A673 (cell line): ENCODE results near the gene TTC7B.

Source experiments
- CTCF ChIP-seq: fragments of 300-800, 200-600 bp; sonication (generic); conservative IDR thresholded peaks from 2 replicates; pipeline ENCODE4 v1.5.1; 2017; ENCODE audit warnings: low read depth, mild to moderate bottlenecking, antibody characterized with exemption, low read length, moderate library complexity, mixed read lengths
- EZH2 ChIP-seq: fragments of 200-600 bp; sonication (generic); IDR thresholded peaks from 2 replicates; pipeline ENCODE4 v1.6.1; 2017; ENCODE audit warnings: borderline replicate concordance, low read depth, mild to moderate bottlenecking, mixed read lengths, antibody characterized with exemption, low read length; ENCODE audit not compliant: poor library complexity, severe bottlenecking

- TF ChIP-seq CTCF, result no peak
- no peak for TF ChIP-seq EZH2
Observed at GRCh38 chr14:90807060-90807459, 9.2 kb downstream of the TTC7B start.
